ENCODE results near the gene TAGLN2.

DNA sequence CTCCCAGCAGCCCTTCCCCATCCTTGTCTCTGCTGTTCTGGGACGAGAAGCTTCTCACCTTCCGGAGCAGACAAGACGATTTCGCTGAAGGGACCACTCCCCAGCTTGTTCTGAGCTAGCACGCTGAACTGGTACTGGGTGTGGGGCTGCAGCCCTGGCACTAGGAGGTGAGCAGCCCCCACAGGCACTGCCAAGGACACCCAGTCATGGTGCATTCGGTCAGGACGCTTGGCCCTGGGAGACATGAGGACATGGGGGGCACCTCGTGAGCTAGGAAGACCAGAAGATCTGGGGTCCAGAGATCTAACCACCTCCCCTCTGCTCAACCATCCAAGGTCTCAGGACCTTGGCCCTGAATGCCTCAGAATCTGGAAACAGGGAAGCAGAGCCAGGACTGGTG lies 5.3 kb upstream of the TAGLN2 start:
- TF ChIP-seq EZH2 (IDR thresholded peaks at IDR 0.05; ENCODE audit: borderline replicate concordance) = no peak
- TF ChIP-seq, protein P1, sequence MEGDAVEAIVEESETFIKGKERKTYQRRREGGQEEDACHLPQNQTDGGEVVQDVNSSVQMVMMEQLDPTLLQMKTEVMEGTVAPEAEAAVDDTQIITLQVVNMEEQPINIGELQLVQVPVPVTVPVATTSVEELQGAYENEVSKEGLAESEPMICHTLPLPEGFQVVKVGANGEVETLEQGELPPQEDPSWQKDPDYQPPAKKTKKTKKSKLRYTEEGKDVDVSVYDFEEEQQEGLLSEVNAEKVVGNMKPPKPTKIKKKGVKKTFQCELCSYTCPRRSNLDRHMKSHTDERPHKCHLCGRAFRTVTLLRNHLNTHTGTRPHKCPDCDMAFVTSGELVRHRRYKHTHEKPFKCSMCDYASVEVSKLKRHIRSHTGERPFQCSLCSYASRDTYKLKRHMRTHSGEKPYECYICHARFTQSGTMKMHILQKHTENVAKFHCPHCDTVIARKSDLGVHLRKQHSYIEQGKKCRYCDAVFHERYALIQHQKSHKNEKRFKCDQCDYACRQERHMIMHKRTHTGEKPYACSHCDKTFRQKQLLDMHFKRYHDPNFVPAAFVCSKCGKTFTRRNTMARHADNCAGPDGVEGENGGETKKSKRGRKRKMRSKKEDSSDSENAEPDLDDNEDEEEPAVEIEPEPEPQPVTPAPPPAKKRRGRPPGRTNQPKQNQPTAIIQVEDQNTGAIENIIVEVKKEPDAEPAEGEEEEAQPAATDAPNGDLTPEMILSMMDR (IDR thresholded peaks at IDR 0.05; ENCODE audit: poor library complexity) = no peak

Data from hepatocyte (in vitro differentiated cells).